PFSK-1 (cell line): ENCODE measurements around the gene SLC38A11.

Experiments
- FOXP2 ChIP-seq: optimal IDR thresholded peaks from 2 replicates; pipeline ENCODE3; 2011; ENCODE audit warnings: borderline replicate concordance, control low read depth, inconsistent platforms; ENCODE audit not compliant: insufficient read depth; ENCODE audit errors: extremely low read length, extremely low read depth
- POLR2AphosphoS5 ChIP-seq: IDR thresholded peaks from 2 replicates; pipeline ENCODE4 v1.6.1; 2012; ENCODE audit warnings: low read depth, mild to moderate bottlenecking, control low read depth, low read length, moderate library complexity
- SIN3A ChIP-seq: IDR thresholded peaks from 2 replicates; pipeline ENCODE4 v1.6.1; 2012; ENCODE audit warnings: mild to moderate bottlenecking, low read length, moderate library complexity, borderline replicate concordance; ENCODE audit not compliant: insufficient read depth
- TAF1 ChIP-seq: IDR thresholded peaks from 2 replicates; pipeline ENCODE4 v1.6.1; 2012; ENCODE audit warnings: low read length, control low read depth, borderline replicate concordance; ENCODE audit not compliant: insufficient read depth
- TF ChIP-seq, protein P1 (sequence below), 2 experiments: IDR thresholded peaks; 2 replicates each; pipeline versions ENCODE4 v1.6.1 to v1.8.0; 2011 to 2012; ENCODE audit warnings: low read depth in 2 of 2, low read length in 2 of 2, control low read depth in 1 of 2, inconsistent platforms in 1 of 2, mild to moderate bottlenecking in 1 of 2, moderate library complexity in 1 of 2; ENCODE audit not compliant: insufficient read depth in 1 of 2

The SLC38A11 gene

DNA sequence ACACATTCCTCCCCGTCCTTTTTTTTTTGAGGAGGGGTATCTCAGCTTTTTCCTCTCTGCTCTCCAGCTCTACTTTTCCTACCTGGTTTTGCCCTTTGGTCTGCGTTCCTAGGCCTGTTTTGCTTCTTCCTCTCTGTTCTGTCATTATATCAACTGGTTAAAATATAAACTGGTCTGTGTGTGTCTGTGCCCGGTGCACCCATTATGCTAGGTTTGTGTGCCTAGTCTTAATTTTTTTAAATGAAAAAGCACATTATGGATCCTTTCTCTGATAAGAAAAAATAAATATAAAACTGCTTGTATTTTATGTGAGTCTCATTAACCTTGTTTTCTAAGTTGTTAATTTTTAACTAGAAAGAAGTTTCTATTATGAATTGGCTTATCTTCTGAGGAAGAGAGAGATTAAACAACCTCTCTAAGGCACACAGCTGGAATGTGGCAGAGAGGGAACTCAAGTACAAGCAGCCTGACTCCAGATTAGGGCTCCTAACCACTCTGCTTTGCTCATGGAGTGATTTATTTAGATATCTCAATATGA lies 17.4 kb downstream of the SLC38A11 start:
- TF ChIP-seq TAF1 (no peak), SIN3A (no peak), FOXP2 (no peak), POLR2AphosphoS5 (no peak)
- TF ChIP-seq, protein P1, sequence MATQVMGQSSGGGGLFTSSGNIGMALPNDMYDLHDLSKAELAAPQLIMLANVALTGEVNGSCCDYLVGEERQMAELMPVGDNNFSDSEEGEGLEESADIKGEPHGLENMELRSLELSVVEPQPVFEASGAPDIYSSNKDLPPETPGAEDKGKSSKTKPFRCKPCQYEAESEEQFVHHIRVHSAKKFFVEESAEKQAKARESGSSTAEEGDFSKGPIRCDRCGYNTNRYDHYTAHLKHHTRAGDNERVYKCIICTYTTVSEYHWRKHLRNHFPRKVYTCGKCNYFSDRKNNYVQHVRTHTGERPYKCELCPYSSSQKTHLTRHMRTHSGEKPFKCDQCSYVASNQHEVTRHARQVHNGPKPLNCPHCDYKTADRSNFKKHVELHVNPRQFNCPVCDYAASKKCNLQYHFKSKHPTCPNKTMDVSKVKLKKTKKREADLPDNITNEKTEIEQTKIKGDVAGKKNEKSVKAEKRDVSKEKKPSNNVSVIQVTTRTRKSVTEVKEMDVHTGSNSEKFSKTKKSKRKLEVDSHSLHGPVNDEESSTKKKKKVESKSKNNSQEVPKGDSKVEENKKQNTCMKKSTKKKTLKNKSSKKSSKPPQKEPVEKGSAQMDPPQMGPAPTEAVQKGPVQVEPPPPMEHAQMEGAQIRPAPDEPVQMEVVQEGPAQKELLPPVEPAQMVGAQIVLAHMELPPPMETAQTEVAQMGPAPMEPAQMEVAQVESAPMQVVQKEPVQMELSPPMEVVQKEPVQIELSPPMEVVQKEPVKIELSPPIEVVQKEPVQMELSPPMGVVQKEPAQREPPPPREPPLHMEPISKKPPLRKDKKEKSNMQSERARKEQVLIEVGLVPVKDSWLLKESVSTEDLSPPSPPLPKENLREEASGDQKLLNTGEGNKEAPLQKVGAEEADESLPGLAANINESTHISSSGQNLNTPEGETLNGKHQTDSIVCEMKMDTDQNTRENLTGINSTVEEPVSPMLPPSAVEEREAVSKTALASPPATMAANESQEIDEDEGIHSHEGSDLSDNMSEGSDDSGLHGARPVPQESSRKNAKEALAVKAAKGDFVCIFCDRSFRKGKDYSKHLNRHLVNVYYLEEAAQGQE (IDR thresholded peaks at IDR 0.05; ENCODE audit: insufficient read depth in 1 of 2, low read depth in 2 of 2, low read length in 2 of 2): no peak

DNA sequence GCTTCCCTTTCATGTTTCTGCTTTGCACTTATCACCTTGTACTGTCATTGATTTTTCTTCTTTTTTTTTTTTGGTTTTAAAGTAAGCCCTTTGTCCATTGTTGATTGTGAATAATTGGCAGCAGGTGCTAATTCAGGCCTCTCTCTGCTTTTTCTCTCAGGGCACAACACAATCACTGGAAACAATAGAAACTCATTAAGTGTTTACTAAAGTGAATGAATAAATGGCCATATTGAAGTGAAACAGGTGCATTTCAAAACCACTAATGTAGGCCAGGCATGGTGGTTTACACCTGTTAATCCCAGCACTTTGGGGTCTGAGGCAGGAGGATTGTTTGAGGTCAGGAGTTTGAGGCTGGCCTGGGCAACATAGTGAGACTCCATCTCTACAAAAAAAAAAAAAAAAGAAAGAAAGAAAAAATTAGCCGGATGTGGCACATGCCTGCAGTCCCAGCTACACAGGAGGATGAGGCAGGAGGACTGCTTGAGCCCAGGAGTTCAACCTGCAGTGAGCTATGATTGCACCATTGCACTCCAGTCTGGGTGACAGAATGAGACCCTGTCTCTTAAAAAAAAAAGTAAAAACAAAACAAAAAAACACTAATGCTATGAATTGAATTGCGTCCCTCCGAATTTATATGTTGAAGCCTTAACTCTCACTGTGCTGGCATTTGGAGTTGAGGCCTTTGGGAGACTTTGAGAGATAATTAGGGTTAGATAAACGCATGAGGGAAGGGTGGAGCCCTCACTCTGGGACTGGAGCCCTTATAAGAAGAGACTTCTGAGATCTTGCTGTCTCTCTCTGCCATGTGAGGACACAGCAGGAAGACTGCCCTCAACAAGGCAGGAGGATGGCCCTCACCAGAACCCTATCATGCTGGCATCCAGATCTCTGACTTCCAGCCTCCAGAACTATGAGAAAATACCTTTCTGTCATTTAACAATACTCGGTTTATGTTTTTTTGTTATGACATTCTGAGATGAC lies 19.9 kb downstream of the SLC38A11 start:
- TF ChIP-seq, protein P1 (IDR thresholded peaks at IDR 0.05; ENCODE audit: insufficient read depth in 1 of 2, low read depth in 2 of 2, low read length in 2 of 2): no peak
- TF ChIP-seq POLR2AphosphoS5 (no peak), SIN3A (no peak), TAF1 (no peak), FOXP2 (no peak)

DNA sequence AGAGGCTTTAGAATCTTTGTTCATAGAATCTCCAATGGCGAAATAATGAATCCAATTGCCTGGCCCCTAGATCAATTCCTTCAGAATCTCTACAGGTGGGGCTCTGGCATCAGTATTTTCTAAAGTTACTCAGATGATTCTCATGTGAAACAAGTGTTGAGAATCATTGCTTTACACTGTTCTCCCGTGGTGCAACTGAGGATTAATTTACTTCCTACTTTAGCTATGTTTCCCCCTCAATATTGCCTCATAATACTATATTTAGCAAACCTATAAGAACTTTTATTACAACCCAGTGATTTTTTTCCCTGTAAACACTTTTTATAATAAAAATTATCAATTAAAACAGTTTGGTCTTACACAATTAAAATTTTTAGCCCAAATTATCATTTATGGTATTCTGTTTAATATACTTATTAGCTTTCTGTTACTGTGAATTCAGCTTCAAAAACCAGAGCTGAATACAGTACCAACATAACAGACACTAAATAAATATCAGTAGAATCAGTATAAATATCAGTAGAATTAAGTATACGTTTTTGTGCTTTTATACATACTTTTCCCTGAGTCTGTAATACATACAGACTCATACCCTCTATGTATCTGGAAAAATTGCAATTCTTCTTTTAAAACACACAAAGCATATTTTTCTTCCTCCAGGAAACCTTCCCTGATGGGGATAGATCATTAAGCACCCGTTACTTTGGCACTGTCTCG lies 20.8 kb downstream of the SLC38A11 start:
- TF ChIP-seq TAF1: no peak
- TF ChIP-seq SIN3A: no peak
- TF ChIP-seq FOXP2: no peak
- TF ChIP-seq, protein P1 (IDR thresholded peaks at IDR 0.05; ENCODE audit: insufficient read depth in 1 of 2, low read depth in 2 of 2, low read length in 2 of 2): no peak
- no peak for TF ChIP-seq POLR2AphosphoS5

DNA sequence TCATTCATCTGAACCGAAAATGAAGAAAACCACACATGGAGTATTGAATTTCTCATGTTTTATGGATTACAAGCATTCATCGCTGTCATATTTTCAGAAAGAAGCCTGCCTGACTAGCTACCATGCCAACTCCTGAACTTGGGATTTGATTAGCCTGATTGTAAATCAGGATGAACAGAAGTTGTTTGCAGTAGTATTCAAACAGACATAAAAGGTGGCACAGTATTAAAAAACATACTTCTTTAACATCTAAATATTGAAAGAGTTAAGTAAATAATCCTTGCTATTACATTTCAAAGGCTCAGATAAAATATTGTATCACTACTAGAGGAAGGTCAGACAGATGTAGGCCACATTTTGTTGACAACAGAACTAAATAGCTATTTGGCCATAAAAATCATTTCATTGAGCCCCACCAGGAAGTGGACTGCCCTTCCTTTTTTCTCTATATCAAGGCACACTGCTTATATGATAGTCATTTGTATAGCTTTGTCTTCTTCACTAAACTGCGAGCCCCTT lies 21.6 kb downstream of the SLC38A11 start:
- TF ChIP-seq, protein P1 (IDR thresholded peaks at IDR 0.05; ENCODE audit: insufficient read depth in 1 of 2, low read depth in 2 of 2, low read length in 2 of 2): no peak
- no peak for TF ChIP-seq POLR2AphosphoS5
- no peak for TF ChIP-seq TAF1
- no peak for TF ChIP-seq SIN3A
- TF ChIP-seq FOXP2: no peak
